GM18909 (cell line): ENCODE results near the gene GRM7.

Experiments used
- ATAC-seq: cut with Tn5 transposase; IDR thresholded peaks from one replicate; pipeline ENCODE4 v1.9.1; 2021; ENCODE audit warnings: mild to moderate bottlenecking; ENCODE audit not compliant: unreplicated experiment, poor library complexity

GRM7 gene

GRCh38 chr3:7545334-7545733 is 684.4 kb downstream of the GRM7 start:
- no peak for ATAC-seq

GRCh38 chr3:7546253-7546652 is 685.3 kb downstream of the GRM7 start:
- ATAC-seq: no peak

- ATAC-seq: no peak
These were observed 686.9 kb downstream of the GRM7 start for GRCh38 chr3:7547826-7548225.

GRCh38 chr3:7562892-7563291 is 702.0 kb downstream of the GRM7 start:
- no peak for ATAC-seq

GRCh38 chr3:7565574-7565973 is 704.7 kb downstream of the GRM7 start:
- no peak for ATAC-seq

GRCh38 chr3:7567160-7567559 is 706.2 kb downstream of the GRM7 start:
- ATAC-seq: no peak

- ATAC-seq: no peak
These were observed 707.7 kb downstream of the GRM7 start for GRCh38 chr3:7568526-7569184.

- ATAC-seq: no peak
These were observed 712.4 kb downstream of the GRM7 start for GRCh38 chr3:7573330-7573729.

GRCh38 chr3:7574435-7574834 is 713.5 kb downstream of the GRM7 start:
- ATAC-seq: no peak

- ATAC-seq: no peak
These were observed 715.2 kb downstream of the GRM7 start for GRCh38 chr3:7576071-7576470.

- ATAC-seq: no peak
These were observed 715.6 kb downstream of the GRM7 start for GRCh38 chr3:7576506-7576905.

- ATAC-seq: no peak
These were observed 716.6 kb downstream of the GRM7 start for GRCh38 chr3:7577513-7577912.

GRCh38 chr3:7581831-7582230 is 720.9 kb downstream of the GRM7 start:
- ATAC-seq: no peak

GRCh38 chr3:7585052-7585451 is 724.1 kb downstream of the GRM7 start:
- no peak for ATAC-seq

- no peak for ATAC-seq
These were observed 727.3 kb downstream of the GRM7 start for GRCh38 chr3:7588236-7588635.

- no peak for ATAC-seq
These were observed 728.6 kb downstream of the GRM7 start for GRCh38 chr3:7589526-7589925.

- no peak for ATAC-seq
These were observed 741.4 kb downstream of the GRM7 start for GRCh38 chr3:7602297-7602696.

- no peak for ATAC-seq
These were observed 746.2 kb downstream of the GRM7 start for GRCh38 chr3:7607083-7607482.

GRCh38 chr3:7607676-7608075 is 746.8 kb downstream of the GRM7 start:
- ATAC-seq: no peak

GRCh38 chr3:7610634-7611033 is 749.7 kb downstream of the GRM7 start:
- no peak for ATAC-seq

GRCh38 chr3:7615043-7615442 is 754.1 kb downstream of the GRM7 start:
- no peak for ATAC-seq

GRCh38 chr3:7618606-7619005 is 757.7 kb downstream of the GRM7 start:
- ATAC-seq: no peak

- ATAC-seq: no peak
These were observed 759.5 kb downstream of the GRM7 start for GRCh38 chr3:7620401-7620800.
